BJ (cell line): Measurements from ENCODE around the gene KCNQ2. TPM values are rescaled to one million over a fixed set of nuclear protein-coding genes. Genes with fewer than 3 reads are reported as not detected.

Experiments used
- CTCF ChIA-PET: fragments of 350-600 bp; formaldehyde crosslinking; extraction: SDS; loops from one replicate; lab custom pipeline; 2021; ENCODE audit warnings: antibody characterized with exemption, inconsistent platforms; lab: Yijun Ruan, JAX
- POLR2A ChIA-PET: fragments of 300-600 bp; sonication (Branson Sonifier 250); formaldehyde crosslinking; extraction: SDS; loops from one replicate; lab custom pipeline; 2021; ENCODE audit warnings: antibody characterized with exemption; lab: Charles Lee
- DNase-seq: peaks from one replicate; pipeline ENCODE4 v3.0.0-alpha.2; 2011; ENCODE audit warnings: low read depth
- H3K27me3 ChIP-seq: 2 replicates; pipeline ENCODE4 v1.6.0; 2011; ENCODE audit warnings: low read length; ENCODE audit not compliant: control insufficient read depth, insufficient read depth
- H3K36me3 ChIP-seq: 2 replicates; pipeline ENCODE4 v1.5.1; 2011; ENCODE audit warnings: low read length; ENCODE audit not compliant: control insufficient read depth, insufficient read depth
- H3K4me3 ChIP-seq: 2 replicates; pipeline ENCODE4 v1.5.1; 2011; ENCODE audit warnings: low read depth, mild to moderate bottlenecking, control low read depth, low read length
- polyA minus RNA-seq: library from RNA; depleted of rRNA, polyadenylated mRNA; stranded (reverse); fragments of >200 nt; gene quantifications from 2 replicates; pipeline ENCODE4 v1.2.3, GENCODE V29; 2011; rRNA and poly(A)+ RNA removed
- polyA plus RNA-seq: library from polyadenylated mRNA; depleted of rRNA; stranded (reverse); fragments of >200 nt; gene quantifications from 2 replicates; pipeline ENCODE4 v1.2.3, GENCODE V29; 2011; rRNA removed
- TF ChIP-seq, protein P1 (sequence below): IDR thresholded peaks from 2 replicates; pipeline ENCODE4 v1.5.1; 2011; ENCODE audit warnings: low read depth, mild to moderate bottlenecking, control low read depth, inconsistent platforms, low read length, moderate library complexity; ENCODE audit not compliant: insufficient read depth

The KCNQ2 gene
- polyA plus RNA-seq, result not detected in 2 replicates
- polyA minus RNA-seq, result not detected in 2 replicates

- no peak for DNase-seq
- POLR2A ChIA-PET, result no interaction called here
- H3K27me3 ChIP-seq, result peaks cover 31% of the 10 kb centered on the region
- no peaks in the 10 kb centered on the region for H3K36me3 ChIP-seq
- H3K4me3 ChIP-seq, result no peak within 1 kb of the TSS
- CTCF ChIA-PET, result no interaction called here
- TF ChIP-seq, protein P1, sequence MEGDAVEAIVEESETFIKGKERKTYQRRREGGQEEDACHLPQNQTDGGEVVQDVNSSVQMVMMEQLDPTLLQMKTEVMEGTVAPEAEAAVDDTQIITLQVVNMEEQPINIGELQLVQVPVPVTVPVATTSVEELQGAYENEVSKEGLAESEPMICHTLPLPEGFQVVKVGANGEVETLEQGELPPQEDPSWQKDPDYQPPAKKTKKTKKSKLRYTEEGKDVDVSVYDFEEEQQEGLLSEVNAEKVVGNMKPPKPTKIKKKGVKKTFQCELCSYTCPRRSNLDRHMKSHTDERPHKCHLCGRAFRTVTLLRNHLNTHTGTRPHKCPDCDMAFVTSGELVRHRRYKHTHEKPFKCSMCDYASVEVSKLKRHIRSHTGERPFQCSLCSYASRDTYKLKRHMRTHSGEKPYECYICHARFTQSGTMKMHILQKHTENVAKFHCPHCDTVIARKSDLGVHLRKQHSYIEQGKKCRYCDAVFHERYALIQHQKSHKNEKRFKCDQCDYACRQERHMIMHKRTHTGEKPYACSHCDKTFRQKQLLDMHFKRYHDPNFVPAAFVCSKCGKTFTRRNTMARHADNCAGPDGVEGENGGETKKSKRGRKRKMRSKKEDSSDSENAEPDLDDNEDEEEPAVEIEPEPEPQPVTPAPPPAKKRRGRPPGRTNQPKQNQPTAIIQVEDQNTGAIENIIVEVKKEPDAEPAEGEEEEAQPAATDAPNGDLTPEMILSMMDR, result no peak
Observed at GRCh38 chr20:63471981-63472831, at the start of gene KCNQ2. KCNQ2 (minus strand) TSS chr20:63472655; CDS start chr20:63472463, 192 bp downstream.

DNA sequence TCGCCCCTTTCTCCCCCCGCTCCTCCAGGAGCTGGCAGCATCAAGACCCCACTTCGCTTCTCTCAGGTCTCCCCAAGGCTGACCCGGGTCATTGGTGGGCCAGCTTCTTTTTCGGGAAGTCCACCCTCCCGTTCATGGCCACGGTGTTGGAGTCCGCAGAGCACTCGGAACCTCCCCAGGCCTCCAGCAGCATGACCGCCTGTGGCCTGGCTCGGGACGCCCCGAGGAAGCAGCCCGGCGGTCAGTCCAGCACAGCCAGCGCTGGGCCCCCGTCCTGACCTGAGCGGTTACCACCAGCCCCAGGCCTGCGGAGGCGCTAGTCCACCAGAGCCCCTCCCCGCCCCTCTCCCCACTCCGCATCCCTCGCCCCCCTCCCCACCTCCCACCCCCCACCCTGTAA, 49.1 kb upstream of the KCNQ2 start:
- H3K4me3 ChIP-seq, result peak overlapping the region; percentile 93
- H3K36me3 ChIP-seq, result peaks cover 13% of the 10 kb centered on the region
- TF ChIP-seq, protein P1, result no peak
- no peak for DNase-seq
- no peaks in the 10 kb centered on the region for H3K27me3 ChIP-seq
- ChIA-PET CTCF (interaction anchor here (0.5 to 2.6 kb wide), 9 partner anchors 9 to 453 kb away, joined by 3 to 13 read pairs (median 4); partner anchors contain the start of gene PTK6), POLR2A (interaction anchor here (0.6 kb wide), 1 partner anchor 21 kb away, joined by 3 read pairs; no protein-coding TSS in a partner anchor)

- DNase-seq, result no peak
- POLR2A ChIA-PET, result interaction anchor here (0.6 kb wide), 1 partner anchor 22 kb away, joined by 3 read pairs; no protein-coding TSS in a partner anchor
- Histone ChIP-seq H3K27me3 (no peaks in the 10 kb centered on the region), H3K4me3 (peak overlapping the region; percentile 93), H3K36me3 (peaks cover 13% of the 10 kb centered on the region)
- CTCF ChIA-PET, result interaction anchor here (0.5 to 2.6 kb wide), 10 partner anchors 10 to 453 kb away, joined by 3 to 13 read pairs (median 4); partner anchors contain the start of gene PTK6
- TF ChIP-seq, protein P1, result peak; percentile 16; the same call in 1 of the 2 replicates
Observed at GRCh38 chr20:63520934-63521601, 48.6 kb upstream of the KCNQ2 start.

DNA sequence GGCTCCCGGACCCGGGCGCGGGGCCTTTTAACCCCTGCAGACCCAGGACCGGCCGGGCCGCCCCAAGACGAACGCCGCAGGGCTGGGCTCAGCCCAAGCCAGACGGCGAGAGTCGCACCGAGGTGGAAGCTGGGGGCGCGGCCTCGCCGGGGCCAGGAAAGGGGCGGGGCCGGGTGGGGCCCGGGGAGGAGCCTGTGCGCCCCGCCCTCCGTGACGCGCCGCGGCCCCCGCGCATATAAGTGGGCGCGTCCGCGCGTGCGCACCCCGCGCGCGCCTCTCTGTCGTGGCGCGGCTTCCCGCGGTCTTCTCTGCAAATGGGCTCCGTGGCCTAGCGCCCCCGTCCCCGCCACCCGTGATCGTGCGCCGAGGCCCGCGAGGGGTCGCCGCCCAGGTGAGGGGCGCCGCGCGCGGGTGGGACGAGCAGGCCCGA, 48.1 kb upstream of the KCNQ2 start, which contains the start of gene PPDPF:
TSS of gene PPDPF (plus strand) at position 262 of the 430 bp plus-strand sequence. CDS start 544 bp downstream, outside the sequence.
- POLR2A ChIA-PET, result interaction anchor here (0.6 kb wide), 2 partner anchors 106 to 300 kb away, joined by 5 to 14 read pairs; partner anchors contain the start of gene GMEB2
- H3K36me3 ChIP-seq, result peaks cover 13% of the 10 kb centered on the region
- peak within 1 kb of the TSS; percentile 93 for H3K4me3 ChIP-seq
- CTCF ChIA-PET, result interaction anchor here (0.9 to 2.6 kb wide), 7 partner anchors 10 to 162 kb away, joined by 4 to 13 read pairs (median 4); partner anchors contain the start of gene PTK6
- DNase-seq, result no peak
- no peaks in the 10 kb centered on the region for H3K27me3 ChIP-seq
- TF ChIP-seq, protein P1, result no peak
